A549 (cell line): ENCODE measurements around the gene RUSF1.

Experiments
- E2F6 ChIP-seq: IDR thresholded peaks from 2 replicates; pipeline ENCODE4 v1.6.1; 2012; ENCODE audit warnings: low read depth, borderline replicate concordance
- HOXA7 ChIP-seq: fragments of 250-450 bp; sonication (Bioruptor Pico); IDR thresholded peaks from 2 replicates; pipeline ENCODE4 v1.5.0; 2020; ENCODE audit warnings: mild to moderate bottlenecking, moderate library complexity
- MYC ChIP-seq: IDR thresholded peaks from 2 replicates; pipeline ENCODE4 v1.6.1; 2012; ENCODE audit warnings: mild to moderate bottlenecking, inconsistent platforms, low read length, improper control_type of control experiment, borderline replicate concordance
- POLR2A ChIP-seq: IDR thresholded peaks from 2 replicates; pipeline ENCODE4 v1.6.1; 2012; ENCODE audit warnings: mild to moderate bottlenecking, low read length
- TF ChIP-seq, protein P1 (sequence below): fragments of >200 bp; sonication (Bioruptor Twin); formaldehyde crosslinking; IDR thresholded peaks from 3 replicates; pipeline ENCODE4 v1.5.1; 2016

DNA sequence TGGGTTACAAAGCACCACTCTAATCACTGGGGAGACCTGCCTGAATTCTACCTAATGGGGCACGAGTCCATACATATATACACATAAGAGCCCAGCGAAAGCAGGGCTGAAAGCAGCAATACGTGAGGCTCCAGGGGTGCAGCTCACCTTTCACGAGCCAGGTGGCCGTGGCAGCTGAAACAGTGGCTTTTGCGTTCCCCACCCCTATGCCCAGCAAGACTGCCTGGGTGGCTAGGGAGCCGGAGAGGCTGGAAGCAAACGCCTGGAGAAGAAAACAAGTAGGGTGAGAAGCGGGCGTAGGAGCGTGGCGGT lies 618 bp downstream of the RUSF1 start:
- TF ChIP-seq E2F6 = no peak
- no peak for TF ChIP-seq HOXA7 (CRISPR knock-in tag)
- no peak for TF ChIP-seq POLR2A
- no peak for TF ChIP-seq MYC
- TF ChIP-seq, protein P1, sequence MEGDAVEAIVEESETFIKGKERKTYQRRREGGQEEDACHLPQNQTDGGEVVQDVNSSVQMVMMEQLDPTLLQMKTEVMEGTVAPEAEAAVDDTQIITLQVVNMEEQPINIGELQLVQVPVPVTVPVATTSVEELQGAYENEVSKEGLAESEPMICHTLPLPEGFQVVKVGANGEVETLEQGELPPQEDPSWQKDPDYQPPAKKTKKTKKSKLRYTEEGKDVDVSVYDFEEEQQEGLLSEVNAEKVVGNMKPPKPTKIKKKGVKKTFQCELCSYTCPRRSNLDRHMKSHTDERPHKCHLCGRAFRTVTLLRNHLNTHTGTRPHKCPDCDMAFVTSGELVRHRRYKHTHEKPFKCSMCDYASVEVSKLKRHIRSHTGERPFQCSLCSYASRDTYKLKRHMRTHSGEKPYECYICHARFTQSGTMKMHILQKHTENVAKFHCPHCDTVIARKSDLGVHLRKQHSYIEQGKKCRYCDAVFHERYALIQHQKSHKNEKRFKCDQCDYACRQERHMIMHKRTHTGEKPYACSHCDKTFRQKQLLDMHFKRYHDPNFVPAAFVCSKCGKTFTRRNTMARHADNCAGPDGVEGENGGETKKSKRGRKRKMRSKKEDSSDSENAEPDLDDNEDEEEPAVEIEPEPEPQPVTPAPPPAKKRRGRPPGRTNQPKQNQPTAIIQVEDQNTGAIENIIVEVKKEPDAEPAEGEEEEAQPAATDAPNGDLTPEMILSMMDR = no peak
